ENCODE results near the gene MAML3.

MAML3 gene

GRCh38 chr4:139686988-139687387, 467.0 kb downstream of the MAML3 start:
- DNase-seq (ENCODE audit: low read depth in 2 of 2): no peak

- no peak for DNase-seq (ENCODE audit: low read depth in 2 of 2)
Measured at GRCh38 chr4:139686130-139686529, 467.9 kb downstream of the MAML3 start.

- DNase-seq (ENCODE audit: low read depth in 2 of 2): no peak
Measured at GRCh38 chr4:139685180-139685579, 468.8 kb downstream of the MAML3 start.

- no peak for DNase-seq (ENCODE audit: low read depth in 2 of 2)
Measured at GRCh38 chr4:139684351-139684750, 469.6 kb downstream of the MAML3 start.

GRCh38 chr4:139682741-139683151, 471.2 kb downstream of the MAML3 start:
- no peak for DNase-seq (ENCODE audit: low read depth in 2 of 2)

- no peak for DNase-seq (ENCODE audit: low read depth in 2 of 2)
Measured at GRCh38 chr4:139682309-139682708, 471.7 kb downstream of the MAML3 start.

- DNase-seq (ENCODE audit: low read depth in 2 of 2): no peak
Measured at GRCh38 chr4:139676913-139677585, 476.9 kb downstream of the MAML3 start.

GRCh38 chr4:139676365-139676764, 477.6 kb downstream of the MAML3 start:
- DNase-seq (ENCODE audit: low read depth in 2 of 2): no peak

- no peak for DNase-seq (ENCODE audit: low read depth in 2 of 2)
Measured at GRCh38 chr4:139675651-139676050, 478.3 kb downstream of the MAML3 start.

GRCh38 chr4:139674875-139675550, 479.0 kb downstream of the MAML3 start:
- DNase-seq (ENCODE audit: low read depth in 2 of 2): no peak

GRCh38 chr4:139672732-139673131, 481.3 kb downstream of the MAML3 start:
- DNase-seq (ENCODE audit: low read depth in 2 of 2): no peak

- DNase-seq (ENCODE audit: low read depth in 2 of 2): no peak
Measured at GRCh38 chr4:139672215-139672614, 481.8 kb downstream of the MAML3 start.

GRCh38 chr4:139670775-139671174, 483.2 kb downstream of the MAML3 start:
- no peak for DNase-seq (ENCODE audit: low read depth in 2 of 2)

- DNase-seq (ENCODE audit: low read depth in 2 of 2): no peak
Measured at GRCh38 chr4:139669890-139670289, 484.1 kb downstream of the MAML3 start.

GRCh38 chr4:139669335-139669734, 484.6 kb downstream of the MAML3 start:
- no peak for DNase-seq (ENCODE audit: low read depth in 2 of 2)

- no peak for DNase-seq (ENCODE audit: low read depth in 2 of 2)
Measured at GRCh38 chr4:139668658-139669201, 485.3 kb downstream of the MAML3 start.

GRCh38 chr4:139668036-139668435, 485.9 kb downstream of the MAML3 start:
- DNase-seq (ENCODE audit: low read depth in 2 of 2): no peak
